Activated T-helper 2 cell treated with anti-CD3 and anti-CD28 coated beads, Interferon-gamma antibody, Interleukin-2, Interleukin-4, amounts not matched to agents 10 μg/mL and 5 μg/mL and 100 μg/mL, durations not matched to agents 14 hours and 24 hours and 36 hours (primary cell): ENCODE results near the gene SUGCT. TPM values are rescaled to one million over a fixed set of nuclear protein-coding genes. Genes with fewer than 3 reads are reported as not detected.
"Not testable (repeated sequence)": the region's sequence is repeated elsewhere in the genome, so short reads cannot be mapped to it uniquely, and the experiment has no call there.

Experiments
- DNase-seq: peaks from one replicate; pipeline ENCODE4 v3.0.0; 2021; ENCODE audit warnings: low spot score
- H3K27ac Mint-ChIP-seq: one replicate; pipeline ENCODE4 v1.8.0; 2021; ENCODE audit warnings: mixed read lengths
- H3K27me3 Mint-ChIP-seq: one replicate; pipeline ENCODE4 v1.8.0; 2021; ENCODE audit warnings: low read depth, mixed read lengths
- H3K36me3 Mint-ChIP-seq: one replicate; pipeline ENCODE4 v1.8.0; 2021; ENCODE audit warnings: low read depth, mixed read lengths
- H3K4me1 Mint-ChIP-seq: one replicate; pipeline ENCODE4 v1.8.0; 2021; ENCODE audit warnings: low read depth, mixed read lengths
- H3K4me3 Mint-ChIP-seq: one replicate; pipeline ENCODE4 v1.8.0; 2021; ENCODE audit warnings: low read depth, mild to moderate bottlenecking, moderate library complexity, mixed read lengths
- H3K9me3 Mint-ChIP-seq: one replicate; pipeline ENCODE4 v1.8.0; 2021; ENCODE audit warnings: mixed read lengths
- intact Hi-C: fragments of 100-400 bp; cut with micrococcal nuclease; formaldehyde crosslinking; loops from one replicate; pipeline ENCODE4 v1.15.1; 2023
- total RNA-seq: library from RNA; stranded (reverse); gene quantifications from 2 replicates; pipeline ENCODE4 v1.2.3, GENCODE V29; 2022

SUGCT gene
- total RNA-seq, 1 donor from 2014 or later = 0.43 TPM

DNA sequence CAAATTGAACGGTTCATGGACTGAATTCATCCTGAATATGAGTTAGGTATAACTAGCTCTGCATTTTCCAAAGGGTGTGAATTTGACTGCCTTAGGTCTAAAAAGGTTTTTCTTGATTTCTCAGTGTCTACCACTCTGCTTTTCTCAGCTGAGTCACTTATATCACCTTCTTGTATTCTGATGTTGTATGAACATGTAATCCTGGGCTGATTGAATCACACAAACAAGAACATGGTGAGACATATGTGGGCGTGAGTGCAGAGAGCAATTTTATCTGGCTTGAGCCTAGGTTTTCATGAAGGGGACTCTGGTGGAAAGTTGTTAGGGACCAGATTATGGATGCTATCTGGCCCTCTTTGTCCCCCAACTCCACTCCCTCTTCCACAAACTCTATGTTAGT, 239.8 kb downstream of the SUGCT start:
- no peak overlapping the region for H3K4me3 Mint-ChIP-seq
- H3K27ac Mint-ChIP-seq = no peak overlapping the region
- no peaks in the 10 kb centered on the region for H3K36me3 Mint-ChIP-seq
- no peaks in the 10 kb centered on the region for H3K27me3 Mint-ChIP-seq
- no peaks in the 10 kb centered on the region for H3K4me1 Mint-ChIP-seq
- no peak for DNase-seq
- H3K9me3 Mint-ChIP-seq = no peaks in the 10 kb centered on the region
- intact Hi-C loops = no loop called here

DNA sequence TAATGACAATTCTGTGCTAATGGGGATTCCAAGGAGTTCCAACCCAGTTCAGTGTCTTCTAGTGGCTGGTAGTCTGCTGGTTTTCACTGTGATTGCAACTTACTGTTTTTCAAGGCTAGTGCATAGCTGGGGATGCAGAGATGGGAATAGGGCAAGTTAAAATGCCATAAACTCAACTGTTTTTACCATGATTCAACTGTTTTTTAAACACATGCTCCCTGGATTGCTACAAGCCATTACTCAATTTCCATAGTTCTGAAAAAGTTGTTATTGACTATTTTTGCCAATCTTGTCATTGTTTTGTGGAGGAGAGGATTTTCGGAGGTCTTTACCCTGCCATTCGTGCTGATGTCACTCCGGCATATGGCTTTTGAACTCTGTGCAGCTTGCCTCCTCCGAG, 245.3 kb downstream of the SUGCT start:
- H3K36me3 Mint-ChIP-seq = no peaks in the 10 kb centered on the region

DNA sequence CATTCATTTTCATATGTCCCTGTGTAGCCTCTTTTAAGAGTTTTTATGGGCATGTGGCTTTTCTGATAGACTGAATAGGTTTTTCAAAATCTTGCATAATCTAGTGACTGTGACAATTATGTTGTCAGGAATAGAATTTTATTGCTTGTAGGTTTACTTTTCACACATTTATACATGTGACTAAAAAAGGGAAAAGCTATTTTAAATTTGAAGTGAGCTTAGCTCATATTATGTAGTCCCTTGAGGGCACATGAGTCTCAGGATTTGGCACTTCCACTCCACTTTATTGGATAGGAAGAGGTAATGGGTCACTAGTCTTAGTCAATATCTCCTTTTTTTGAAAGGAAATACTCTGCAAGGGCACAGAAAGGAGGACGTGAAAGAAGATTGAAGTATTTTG, 247.3 kb downstream of the SUGCT start:
- no peak overlapping the region for H3K4me3 Mint-ChIP-seq
- no peaks in the 10 kb centered on the region for H3K27me3 Mint-ChIP-seq
- no peak for DNase-seq
- H3K4me1 Mint-ChIP-seq = no peaks in the 10 kb centered on the region
- no peaks in the 10 kb centered on the region for H3K36me3 Mint-ChIP-seq
- no peaks in the 10 kb centered on the region for H3K9me3 Mint-ChIP-seq
- H3K27ac Mint-ChIP-seq = no peak overlapping the region
- intact Hi-C loops = no loop called here

More for the DNA sequence above, 245.3 kb downstream of the SUGCT start:
- intact Hi-C loops = no loop called here
- DNase-seq = no peak
- Mint-ChIP-seq H3K4me3 (no peak overlapping the region), H3K27ac (no peak overlapping the region), H3K4me1 (no peaks in the 10 kb centered on the region), H3K9me3 (no peaks in the 10 kb centered on the region), H3K27me3 (no peaks in the 10 kb centered on the region)

DNA sequence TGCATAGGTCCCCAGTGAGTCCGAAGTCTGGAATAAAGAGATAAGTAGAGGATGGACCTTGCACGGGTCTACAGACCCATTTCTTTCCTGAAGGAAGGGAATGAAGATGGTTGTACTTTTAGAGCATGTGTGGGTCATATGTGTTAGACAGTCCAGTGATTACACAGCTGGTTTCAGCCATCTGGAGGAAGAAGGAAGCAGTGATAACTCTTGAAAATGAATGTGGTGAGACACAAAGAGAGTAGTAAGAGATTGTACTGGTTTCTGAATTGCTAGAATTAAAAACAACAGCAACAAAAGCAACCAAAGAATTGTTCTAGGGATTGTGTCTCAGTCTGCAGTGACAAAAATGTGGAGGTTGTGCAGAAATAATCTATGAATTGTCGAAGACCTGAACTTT, 258.9 kb downstream of the SUGCT start:
- intact Hi-C loops = no loop called here
- Mint-ChIP-seq H3K27ac (no peak overlapping the region), H3K9me3 (no peaks in the 10 kb centered on the region), H3K27me3 (no peaks in the 10 kb centered on the region), H3K36me3 (no peaks in the 10 kb centered on the region), H3K4me3 (no peak overlapping the region), H3K4me1 (no peaks in the 10 kb centered on the region)
- DNase-seq = no peak

GRCh38 chr7:40394400-40394799, 259.6 kb downstream of the SUGCT start:
- intact Hi-C loops = no loop called here
- no peak overlapping the region for H3K27ac Mint-ChIP-seq
- no peaks in the 10 kb centered on the region for H3K9me3 Mint-ChIP-seq
- no peaks in the 10 kb centered on the region for H3K36me3 Mint-ChIP-seq
- no peak overlapping the region for H3K4me3 Mint-ChIP-seq
- no peaks in the 10 kb centered on the region for H3K4me1 Mint-ChIP-seq
- DNase-seq = no peak
- H3K27me3 Mint-ChIP-seq = no peaks in the 10 kb centered on the region

DNA sequence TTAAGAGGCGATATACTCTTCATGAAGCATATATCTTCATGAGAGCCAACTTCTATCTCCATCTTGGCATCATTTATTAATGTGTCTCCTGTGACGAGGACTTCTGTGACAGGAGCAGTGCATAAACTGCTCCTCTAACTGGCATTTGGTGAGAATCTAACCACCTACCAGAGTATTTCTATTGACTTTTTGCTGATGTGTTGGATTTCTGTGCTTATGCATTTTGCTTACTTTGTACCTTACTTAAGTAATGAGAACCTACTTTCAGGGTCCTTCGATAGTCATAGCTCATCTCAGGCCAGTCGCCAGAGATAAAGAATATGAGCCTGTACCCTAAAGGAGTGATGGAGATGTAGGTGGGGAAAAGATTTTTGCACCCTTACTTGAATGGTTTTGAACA, 265.7 kb downstream of the SUGCT start:
- Mint-ChIP-seq H3K4me3 (no peak overlapping the region), H3K27ac (no peak overlapping the region), H3K27me3 (no peaks in the 10 kb centered on the region), H3K36me3 (no peaks in the 10 kb centered on the region), H3K4me1 (no peaks in the 10 kb centered on the region), H3K9me3 (no peaks in the 10 kb centered on the region)
- intact Hi-C loops = no loop called here
- DNase-seq = no peak

DNA sequence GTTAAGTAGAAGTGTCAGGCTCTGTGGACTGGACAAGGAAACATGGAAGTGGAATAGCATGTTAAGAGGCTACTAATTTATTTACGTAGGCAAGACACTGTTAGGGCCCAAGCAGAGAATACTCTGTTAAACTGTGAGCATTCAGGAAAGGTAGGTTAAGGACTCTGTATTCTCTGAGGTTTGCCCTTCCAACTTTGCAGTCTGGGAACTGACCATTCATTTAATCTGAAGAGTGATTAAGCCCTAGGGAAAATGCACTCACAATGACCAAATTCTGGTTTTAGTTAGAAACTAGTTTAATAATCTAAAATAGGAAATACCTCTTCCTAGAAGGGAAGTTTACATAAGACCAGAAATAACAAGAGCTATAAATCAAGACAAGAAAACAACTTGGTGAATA, 266.6 kb downstream of the SUGCT start:
- Mint-ChIP-seq H3K27me3 (no peaks in the 10 kb centered on the region), H3K4me3 (no peak overlapping the region), H3K9me3 (no peaks in the 10 kb centered on the region), H3K36me3 (no peaks in the 10 kb centered on the region), H3K4me1 (no peaks in the 10 kb centered on the region), H3K27ac (no peak overlapping the region)
- DNase-seq = no peak
- intact Hi-C loops = no loop called here

DNA sequence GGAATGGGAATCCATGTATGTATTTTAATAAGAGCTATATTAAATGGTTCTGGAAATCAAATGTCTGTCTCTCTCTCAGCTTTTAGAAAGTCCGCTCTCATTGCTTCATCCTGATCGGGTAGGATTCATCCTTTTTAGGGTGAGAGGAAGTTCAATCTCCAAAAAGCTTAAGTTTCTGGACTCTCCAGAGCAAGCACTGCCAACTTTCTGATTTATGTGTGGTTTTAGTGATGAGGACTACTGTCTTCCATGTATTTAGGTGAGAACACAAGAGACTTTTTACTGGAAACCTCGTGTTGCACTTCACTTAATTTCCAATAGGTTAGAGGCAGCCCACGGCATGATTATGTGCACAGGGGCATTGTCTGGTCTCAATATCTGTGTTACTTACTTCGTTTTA, 267.9 kb downstream of the SUGCT start:
- H3K4me3 Mint-ChIP-seq = no peak overlapping the region
- no peak for DNase-seq
- no peak overlapping the region for H3K27ac Mint-ChIP-seq
- H3K27me3 Mint-ChIP-seq = no peaks in the 10 kb centered on the region
- intact Hi-C loops = no loop called here
- H3K36me3 Mint-ChIP-seq = no peaks in the 10 kb centered on the region
- H3K9me3 Mint-ChIP-seq = no peaks in the 10 kb centered on the region
- no peaks in the 10 kb centered on the region for H3K4me1 Mint-ChIP-seq

DNA sequence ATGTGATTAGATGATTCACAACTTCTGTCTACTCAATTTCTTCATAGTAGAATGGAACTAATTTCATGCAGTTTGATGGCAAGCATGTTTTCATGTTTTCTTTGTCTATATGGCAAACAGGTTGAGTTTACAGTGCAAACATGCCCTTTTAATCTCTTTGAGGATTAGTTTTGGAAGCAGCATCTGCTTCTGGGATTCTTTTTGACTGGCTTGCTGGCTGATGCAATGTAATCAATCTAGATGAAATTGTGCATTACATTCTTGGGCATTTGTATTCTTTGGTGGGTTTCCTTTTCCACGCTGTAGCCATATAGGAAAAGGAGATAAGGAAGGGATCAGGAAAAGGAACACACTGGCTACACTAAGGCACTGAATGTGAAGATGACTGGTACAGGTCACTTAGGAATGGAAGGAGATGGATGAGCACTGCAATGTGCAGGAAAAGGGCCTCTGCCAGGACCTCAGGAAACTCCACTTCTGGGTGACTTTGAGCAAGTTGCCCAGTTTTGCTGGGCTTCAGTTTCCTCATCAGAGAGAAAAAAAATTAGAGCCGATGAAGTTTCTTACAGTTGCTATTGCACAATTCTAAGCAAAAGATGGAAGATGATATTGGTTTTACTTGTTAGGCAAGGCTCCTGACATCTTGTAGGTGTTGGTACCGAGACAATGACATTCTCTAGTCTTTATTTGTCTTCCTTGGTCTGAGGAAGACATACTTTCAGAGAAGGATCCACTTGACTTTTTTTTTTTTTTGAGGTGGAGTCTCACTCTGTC, 269.1 kb downstream of the SUGCT start:
- H3K27ac Mint-ChIP-seq = no peak overlapping the region
- DNase-seq = no peak
- H3K36me3 Mint-ChIP-seq = no peaks in the 10 kb centered on the region
- H3K4me1 Mint-ChIP-seq = no peaks in the 10 kb centered on the region
- intact Hi-C loops = no loop called here
- H3K27me3 Mint-ChIP-seq = no peaks in the 10 kb centered on the region
- no peak overlapping the region for H3K4me3 Mint-ChIP-seq
- no peaks in the 10 kb centered on the region for H3K9me3 Mint-ChIP-seq

DNA sequence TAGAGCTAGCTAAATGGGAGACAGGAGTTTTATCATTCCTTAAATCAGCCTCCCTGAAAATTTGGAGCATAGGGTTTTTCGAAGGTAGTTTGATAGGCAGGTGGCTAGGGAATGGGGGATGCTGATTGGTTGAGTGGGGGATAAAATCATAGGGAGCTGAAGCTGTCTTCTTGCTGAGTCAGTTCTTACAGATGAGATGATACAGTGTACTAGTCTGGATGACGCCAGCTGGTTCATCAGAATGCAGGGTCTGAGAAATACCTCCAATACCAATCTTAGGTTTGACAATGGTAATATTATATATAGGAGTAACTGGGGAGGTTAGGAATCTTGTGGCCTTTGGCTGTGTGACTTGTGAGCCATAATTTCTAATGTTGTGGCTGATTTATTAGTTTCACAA, 271.2 kb downstream of the SUGCT start:
- no peak overlapping the region for H3K4me3 Mint-ChIP-seq
- intact Hi-C loops = no loop called here
- no peak overlapping the region for H3K27ac Mint-ChIP-seq
- no peaks in the 10 kb centered on the region for H3K4me1 Mint-ChIP-seq
- DNase-seq = no peak
- H3K9me3 Mint-ChIP-seq = no peaks in the 10 kb centered on the region
- H3K27me3 Mint-ChIP-seq = no peaks in the 10 kb centered on the region
- H3K36me3 Mint-ChIP-seq = no peaks in the 10 kb centered on the region

- intact Hi-C loops = no loop called here
- H3K4me3 Mint-ChIP-seq = no peak overlapping the region
- H3K27me3 Mint-ChIP-seq = no peaks in the 10 kb centered on the region
Observed at GRCh38 chr7:40412323-40412722, 277.5 kb downstream of the SUGCT start.

DNA sequence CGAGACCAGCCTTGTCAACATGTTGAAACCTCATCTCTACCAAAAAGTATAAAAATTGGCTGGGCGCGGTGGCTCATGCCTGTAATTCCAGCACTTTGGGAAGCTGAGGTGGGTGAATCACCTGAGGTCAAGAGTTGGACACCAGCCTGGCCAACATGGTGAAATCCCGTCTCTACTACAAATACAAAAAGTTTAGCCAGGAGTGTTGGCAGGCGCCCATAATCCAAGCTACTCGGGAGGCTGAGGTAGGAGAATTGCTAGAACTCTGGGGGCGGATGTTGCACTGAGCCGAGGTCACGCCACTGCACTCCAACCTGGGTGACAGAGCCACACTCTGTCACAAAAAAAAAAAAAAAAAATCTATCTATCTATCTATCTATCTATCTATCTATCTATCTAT, 279.9 kb downstream of the SUGCT start:
- H3K27me3 Mint-ChIP-seq, H3K9me3 Mint-ChIP-seq, H3K36me3 Mint-ChIP-seq, intact Hi-C loops, H3K4me3 Mint-ChIP-seq, H3K27ac Mint-ChIP-seq, DNase-seq, H3K4me1 Mint-ChIP-seq: not testable (repeated sequence)

More at GRCh38 chr7:40412323-40412722, 277.5 kb downstream of the SUGCT start:
- no peaks in the 10 kb centered on the region for H3K4me1 Mint-ChIP-seq
- H3K27ac Mint-ChIP-seq = no peak overlapping the region
- no peaks in the 10 kb centered on the region for H3K36me3 Mint-ChIP-seq
- H3K9me3 Mint-ChIP-seq = no peaks in the 10 kb centered on the region
- no peak for DNase-seq

DNA sequence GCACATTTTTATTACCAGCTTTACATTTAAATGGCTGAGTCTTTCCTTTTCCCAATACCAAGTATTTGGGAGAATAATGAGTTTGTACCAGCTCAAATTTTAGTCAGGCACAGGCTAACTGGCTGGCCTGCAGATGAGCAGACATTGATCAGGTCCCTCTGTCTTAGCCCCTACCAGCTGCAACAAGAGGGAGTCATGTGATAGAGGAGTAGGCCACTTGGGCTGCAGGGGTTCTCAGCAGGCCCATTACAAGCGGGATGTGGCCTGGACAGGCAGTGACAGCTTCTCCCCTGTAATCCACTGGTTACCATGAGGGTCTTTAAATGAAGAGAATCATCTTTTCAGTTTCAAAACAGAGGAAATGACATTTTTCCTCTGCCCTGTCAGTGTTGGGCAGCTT, 283.6 kb downstream of the SUGCT start:
- H3K9me3 Mint-ChIP-seq = no peaks in the 10 kb centered on the region
- no peak overlapping the region for H3K27ac Mint-ChIP-seq
- no peak overlapping the region for H3K4me3 Mint-ChIP-seq
- no peaks in the 10 kb centered on the region for H3K4me1 Mint-ChIP-seq
- intact Hi-C loops = no loop called here
- DNase-seq = no peak
- H3K27me3 Mint-ChIP-seq = no peaks in the 10 kb centered on the region
- H3K36me3 Mint-ChIP-seq = no peaks in the 10 kb centered on the region

GRCh38 chr7:40418983-40419382, 284.2 kb downstream of the SUGCT start:
- no peak overlapping the region for H3K27ac Mint-ChIP-seq
- intact Hi-C loops = no loop called here
- H3K9me3 Mint-ChIP-seq = no peaks in the 10 kb centered on the region
- H3K36me3 Mint-ChIP-seq = no peaks in the 10 kb centered on the region
- no peaks in the 10 kb centered on the region for H3K27me3 Mint-ChIP-seq
- no peak overlapping the region for H3K4me3 Mint-ChIP-seq
- no peaks in the 10 kb centered on the region for H3K4me1 Mint-ChIP-seq
- no peak for DNase-seq
